Astrocyte (in vitro differentiated cells and primary cell): Measurements from ENCODE around the gene TLE5. TPM values are rescaled to one million over a fixed set of nuclear protein-coding genes. Genes with fewer than 3 reads are reported as not detected.

Source experiments
- DNase-seq: peaks from one replicate; pipeline ENCODE4 v3.0.0-alpha.2; 2010; ENCODE audit warnings: low read depth
- FAIRE-seq: peaks from 2 replicates; lab custom pipeline; 2011; peaks lifted over from hg19 to GRCh38; lab: Jason Lieb, UNC
- H2AFZ ChIP-seq: 2 replicates; pipeline ENCODE4 v1.6.0; 2012; ENCODE audit warnings: low read depth, low read length, inconsistent platforms
- H3K27ac ChIP-seq: 2 replicates; pipeline ENCODE4 v1.5.1; 2011; ENCODE audit warnings: low read depth, low read length, inconsistent platforms
- H3K27me3 ChIP-seq: 2 replicates; pipeline ENCODE4 v1.6.0; 2011; ENCODE audit warnings: low read length, inconsistent platforms; ENCODE audit not compliant: insufficient read depth
- H3K36me3 ChIP-seq: 2 replicates; pipeline ENCODE4 v1.5.1; 2011; ENCODE audit warnings: low read length, inconsistent platforms; ENCODE audit not compliant: insufficient read depth
- H3K4me1 ChIP-seq: 2 replicates; pipeline ENCODE4 v1.5.1; 2011; ENCODE audit warnings: low read length, inconsistent platforms; ENCODE audit not compliant: insufficient read depth
- H3K4me2 ChIP-seq: 2 replicates; pipeline ENCODE4 v1.6.0; 2012; ENCODE audit warnings: low read length, inconsistent platforms
- H3K4me3 ChIP-seq: 2 replicates; pipeline ENCODE4 v1.5.1; 2011; ENCODE audit warnings: low read depth, mild to moderate bottlenecking, low read length, inconsistent platforms; ENCODE audit not compliant: insufficient read depth
- H3K79me2 ChIP-seq: 2 replicates; pipeline ENCODE4 v1.6.0; 2012; ENCODE audit warnings: mild to moderate bottlenecking, low read length, inconsistent platforms; ENCODE audit not compliant: insufficient read depth
- H3K9ac ChIP-seq: 2 replicates; pipeline ENCODE4 v1.6.0; 2012; ENCODE audit warnings: mild to moderate bottlenecking, low read length, inconsistent platforms
- H3K9me3 ChIP-seq: 2 replicates; pipeline ENCODE4 v1.5.1; 2012; ENCODE audit warnings: low read depth, mild to moderate bottlenecking, low read length, inconsistent platforms; ENCODE audit not compliant: insufficient read depth
- H4K20me1 ChIP-seq: 2 replicates; pipeline ENCODE4 v1.6.0; 2012; ENCODE audit warnings: low read length, inconsistent platforms; ENCODE audit not compliant: insufficient read depth
- H3K27ac Mint-ChIP-seq: one replicate; pipeline ENCODE4 v1.8.0; 2021; ENCODE audit warnings: mild to moderate bottlenecking, mixed read lengths; ENCODE audit not compliant: unreplicated experiment
- H3K27me3 Mint-ChIP-seq: one replicate; pipeline ENCODE4 v1.8.0; 2021; ENCODE audit warnings: low read depth, mixed read lengths; ENCODE audit not compliant: unreplicated experiment
- H3K36me3 Mint-ChIP-seq: one replicate; pipeline ENCODE4 v1.8.0; 2021; ENCODE audit warnings: low read depth, mixed read lengths; ENCODE audit not compliant: unreplicated experiment
- H3K4me1 Mint-ChIP-seq: one replicate; pipeline ENCODE4 v1.8.0; 2021; ENCODE audit warnings: low read depth, mixed read lengths; ENCODE audit not compliant: unreplicated experiment
- H3K4me3 Mint-ChIP-seq: one replicate; pipeline ENCODE4 v1.8.0; 2021; ENCODE audit warnings: mild to moderate bottlenecking, moderate library complexity, mixed read lengths; ENCODE audit not compliant: unreplicated experiment
- H3K9me3 Mint-ChIP-seq: one replicate; pipeline ENCODE4 v1.8.0; 2021; ENCODE audit warnings: mild to moderate bottlenecking, mixed read lengths; ENCODE audit not compliant: unreplicated experiment
- EZH2 ChIP-seq: IDR thresholded peaks from 2 replicates; pipeline ENCODE4 v1.6.1; 2012; ENCODE audit warnings: mild to moderate bottlenecking, low read length, inconsistent platforms; ENCODE audit not compliant: insufficient read depth
- total RNA-seq: library from RNA; stranded (reverse); gene quantifications from 2 replicates; pipeline ENCODE4 v1.2.1, GENCODE V29; 2021
- TF ChIP-seq, protein P1 (sequence below): IDR thresholded peaks from 2 replicates; pipeline ENCODE4 v1.5.1; 2011; ENCODE audit warnings: low read depth, mild to moderate bottlenecking, inconsistent platforms, low read length, moderate library complexity; ENCODE audit not compliant: insufficient read depth

TLE5 gene
- total RNA-seq, 1 donor from 2014 or later: 210 TPM

DNA sequence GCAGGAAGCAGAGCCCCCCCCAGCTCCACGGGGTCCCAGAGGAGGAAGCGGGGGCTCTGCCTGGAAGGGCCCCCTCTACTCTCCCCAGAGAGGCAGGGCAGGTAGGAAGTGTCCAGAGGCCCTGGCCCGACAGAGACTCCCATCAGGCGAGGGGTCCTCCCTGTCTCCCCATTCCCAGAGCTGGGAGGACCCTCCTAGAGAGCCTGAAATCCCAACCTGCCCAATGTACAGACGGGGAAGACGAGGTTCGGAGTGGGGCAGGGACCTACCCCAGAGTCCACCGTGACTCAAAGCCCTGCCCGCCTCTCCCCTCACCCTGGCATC, 34.4 kb downstream of the TLE5 start:
- Histone ChIP-seq H2AFZ (no peak overlapping the region), H4K20me1 (no peaks in the 10 kb centered on the region), H3K36me3 (no peaks in the 10 kb centered on the region), H3K27ac (no peak overlapping the region), H3K9me3 (no peaks in the 10 kb centered on the region), H3K79me2 (no peaks in the 10 kb centered on the region), H3K9ac (no peak overlapping the region), H3K27me3 (peaks cover 57% of the 10 kb centered on the region), H3K4me3 (no peak overlapping the region), H3K4me2 (no peak overlapping the region), H3K4me1 (no peaks in the 10 kb centered on the region)
- H3K27me3 Mint-ChIP-seq: peaks cover 74% of the 10 kb centered on the region
- H3K9me3 Mint-ChIP-seq: peaks cover 10% of the 10 kb centered on the region
- H3K4me1 Mint-ChIP-seq: no peaks in the 10 kb centered on the region
- no peak overlapping the region for H3K27ac Mint-ChIP-seq
- DNase-seq (no peak), FAIRE-seq (no peak)
- peaks cover 4% of the 10 kb centered on the region for H3K36me3 Mint-ChIP-seq
- TF ChIP-seq, protein P1, sequence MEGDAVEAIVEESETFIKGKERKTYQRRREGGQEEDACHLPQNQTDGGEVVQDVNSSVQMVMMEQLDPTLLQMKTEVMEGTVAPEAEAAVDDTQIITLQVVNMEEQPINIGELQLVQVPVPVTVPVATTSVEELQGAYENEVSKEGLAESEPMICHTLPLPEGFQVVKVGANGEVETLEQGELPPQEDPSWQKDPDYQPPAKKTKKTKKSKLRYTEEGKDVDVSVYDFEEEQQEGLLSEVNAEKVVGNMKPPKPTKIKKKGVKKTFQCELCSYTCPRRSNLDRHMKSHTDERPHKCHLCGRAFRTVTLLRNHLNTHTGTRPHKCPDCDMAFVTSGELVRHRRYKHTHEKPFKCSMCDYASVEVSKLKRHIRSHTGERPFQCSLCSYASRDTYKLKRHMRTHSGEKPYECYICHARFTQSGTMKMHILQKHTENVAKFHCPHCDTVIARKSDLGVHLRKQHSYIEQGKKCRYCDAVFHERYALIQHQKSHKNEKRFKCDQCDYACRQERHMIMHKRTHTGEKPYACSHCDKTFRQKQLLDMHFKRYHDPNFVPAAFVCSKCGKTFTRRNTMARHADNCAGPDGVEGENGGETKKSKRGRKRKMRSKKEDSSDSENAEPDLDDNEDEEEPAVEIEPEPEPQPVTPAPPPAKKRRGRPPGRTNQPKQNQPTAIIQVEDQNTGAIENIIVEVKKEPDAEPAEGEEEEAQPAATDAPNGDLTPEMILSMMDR: no peak
- no peak for TF ChIP-seq EZH2
- no peak overlapping the region for H3K4me3 Mint-ChIP-seq

DNA sequence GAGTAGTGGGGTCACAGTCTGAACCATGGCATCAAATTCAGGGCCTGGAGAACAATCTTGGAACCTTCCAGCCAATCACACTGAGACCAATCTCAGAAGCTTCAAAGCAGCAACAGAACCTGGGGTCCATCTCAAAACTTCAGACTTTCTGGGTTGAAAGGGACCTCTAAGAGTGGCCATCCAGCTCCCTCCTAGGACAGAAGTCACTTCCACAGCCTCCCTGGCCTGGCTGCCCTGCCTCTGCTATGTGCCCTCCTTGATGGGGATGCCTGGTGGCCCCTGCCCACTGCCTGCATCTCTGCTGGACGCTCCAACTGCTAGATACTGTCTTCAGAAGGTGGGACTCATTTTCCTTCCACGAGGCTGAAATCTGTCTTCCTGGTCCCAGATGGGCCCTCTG, 35.0 kb downstream of the TLE5 start:
- H3K4me3 Mint-ChIP-seq: no peak overlapping the region
- TF ChIP-seq EZH2: no peak
- TF ChIP-seq, protein P1: no peak
- no peak for FAIRE-seq

DNA sequence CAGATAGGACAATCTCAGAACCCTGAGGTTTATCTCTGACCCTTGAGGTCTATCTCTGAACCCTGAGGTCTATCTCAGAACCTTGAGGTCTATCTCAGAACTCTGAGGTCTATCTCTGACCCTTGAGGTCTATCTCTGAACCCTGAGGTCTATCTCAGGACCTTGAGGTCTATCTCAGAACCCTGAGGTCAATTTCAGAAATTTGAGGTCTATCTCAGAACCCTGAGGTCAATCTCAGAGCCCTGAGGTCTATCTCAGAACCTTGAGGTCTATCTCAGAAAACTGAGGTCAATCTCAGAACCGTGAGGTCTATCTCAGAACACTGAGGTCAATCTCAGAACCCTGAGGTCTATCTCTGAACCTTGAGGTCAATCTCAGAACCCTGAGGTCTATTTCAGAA, 35.5 kb downstream of the TLE5 start:
- Mint-ChIP-seq H3K27ac (no peak overlapping the region), H3K36me3 (peaks cover 4% of the 10 kb centered on the region), H3K4me3 (no peak overlapping the region), H3K27me3 (peaks cover 66% of the 10 kb centered on the region), H3K9me3 (peaks cover 9% of the 10 kb centered on the region), H3K4me1 (no peaks in the 10 kb centered on the region)
- H3K9me3 ChIP-seq: no peaks in the 10 kb centered on the region
- H3K36me3 ChIP-seq: no peaks in the 10 kb centered on the region
- no peak overlapping the region for H3K4me2 ChIP-seq
- no peaks in the 10 kb centered on the region for H4K20me1 ChIP-seq
- H3K4me1 ChIP-seq: no peaks in the 10 kb centered on the region
- no peak for TF ChIP-seq EZH2
- TF ChIP-seq, protein P1: no peak
- no peak for FAIRE-seq
- peaks cover 54% of the 10 kb centered on the region for H3K27me3 ChIP-seq
- no peak for DNase-seq
- H3K4me3 ChIP-seq: no peak overlapping the region
- H3K27ac ChIP-seq: no peak overlapping the region
- no peak overlapping the region for H2AFZ ChIP-seq
- H3K79me2 ChIP-seq: no peaks in the 10 kb centered on the region
- H3K9ac ChIP-seq: no peak overlapping the region

More for the DNA sequence above, 35.0 kb downstream of the TLE5 start:
- Histone ChIP-seq H3K36me3 (no peaks in the 10 kb centered on the region), H3K9ac (no peak overlapping the region), H3K9me3 (no peaks in the 10 kb centered on the region), H3K27me3 (peaks cover 54% of the 10 kb centered on the region), H2AFZ (no peak overlapping the region), H4K20me1 (no peaks in the 10 kb centered on the region), H3K4me1 (no peaks in the 10 kb centered on the region), H3K79me2 (no peaks in the 10 kb centered on the region), H3K4me2 (no peak overlapping the region), H3K27ac (no peak overlapping the region), H3K4me3 (no peak overlapping the region)
- Mint-ChIP-seq H3K9me3 (peaks cover 10% of the 10 kb centered on the region), H3K27me3 (peaks cover 72% of the 10 kb centered on the region), H3K36me3 (peaks cover 4% of the 10 kb centered on the region), H3K27ac (no peak overlapping the region), H3K4me1 (no peaks in the 10 kb centered on the region)
- no peak for DNase-seq
